Fibroblast of peridontal ligament (primary cell): ENCODE data around the gene CCND1.

Source experiments
- DNase-seq: peaks from one replicate; pipeline ENCODE4 v3.0.0-alpha.2; 2010; ENCODE audit errors: extremely low read depth

CCND1 gene

GRCh38 chr11:69640995-69641581 is at the start of gene CCND1:
CCND1 (plus strand) TSS chr11:69641156; CDS start chr11:69641314, 158 bp downstream.
- DNase-seq, result peak; percentile 94

- no peak for DNase-seq
Observed at GRCh38 chr11:69592986-69593650, 47.8 kb upstream of the CCND1 start.

- no peak for DNase-seq
Observed at GRCh38 chr11:69593851-69594250, 47.1 kb upstream of the CCND1 start.

- no peak for DNase-seq
Observed at GRCh38 chr11:69594481-69594880, 46.5 kb upstream of the CCND1 start.

GRCh38 chr11:69595805-69596665 is 44.9 kb upstream of the CCND1 start:
- DNase-seq, result no peak

GRCh38 chr11:69598147-69598546 is 42.8 kb upstream of the CCND1 start:
- no peak for DNase-seq

- no peak for DNase-seq
Observed at GRCh38 chr11:69599502-69599901, 41.5 kb upstream of the CCND1 start.

- DNase-seq, result no peak
Observed at GRCh38 chr11:69600001-69600400, 41.0 kb upstream of the CCND1 start.

- no peak for DNase-seq
Observed at GRCh38 chr11:69601011-69601975, 39.7 kb upstream of the CCND1 start.

GRCh38 chr11:69603111-69603836 is 37.7 kb upstream of the CCND1 start:
- DNase-seq, result no peak

- DNase-seq, result peak; percentile 11
Observed at GRCh38 chr11:69604055-69604454, 36.9 kb upstream of the CCND1 start.

- DNase-seq, result no peak
Observed at GRCh38 chr11:69605737-69606526, 35.0 kb upstream of the CCND1 start.

GRCh38 chr11:69609351-69609750 is 31.6 kb upstream of the CCND1 start:
- DNase-seq, result no peak

- no peak for DNase-seq
Observed at GRCh38 chr11:69611548-69612526, 29.1 kb upstream of the CCND1 start.

GRCh38 chr11:69613594-69613993 is 27.4 kb upstream of the CCND1 start:
- no peak for DNase-seq

- no peak for DNase-seq
Observed at GRCh38 chr11:69614085-69614484, 26.9 kb upstream of the CCND1 start.

- no peak for DNase-seq
Observed at GRCh38 chr11:69615545-69616278, 25.2 kb upstream of the CCND1 start.

- no peak for DNase-seq
Observed at GRCh38 chr11:69617220-69617619, 23.7 kb upstream of the CCND1 start.
